Raji (cell line): ENCODE results near the gene HNRNPD.

Source experiments
- POLR2A ChIP-seq: IDR thresholded peaks from 2 replicates; pipeline ENCODE4 v1.6.1; 2011; ENCODE audit warnings: low read depth, low read length, control low read depth; ENCODE audit not compliant: insufficient read depth

Gene HNRNPD, protein sequence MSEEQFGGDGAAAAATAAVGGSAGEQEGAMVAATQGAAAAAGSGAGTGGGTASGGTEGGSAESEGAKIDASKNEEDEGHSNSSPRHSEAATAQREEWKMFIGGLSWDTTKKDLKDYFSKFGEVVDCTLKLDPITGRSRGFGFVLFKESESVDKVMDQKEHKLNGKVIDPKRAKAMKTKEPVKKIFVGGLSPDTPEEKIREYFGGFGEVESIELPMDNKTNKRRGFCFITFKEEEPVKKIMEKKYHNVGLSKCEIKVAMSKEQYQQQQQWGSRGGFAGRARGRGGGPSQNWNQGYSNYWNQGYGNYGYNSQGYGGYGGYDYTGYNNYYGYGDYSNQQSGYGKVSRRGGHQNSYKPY

DNA sequence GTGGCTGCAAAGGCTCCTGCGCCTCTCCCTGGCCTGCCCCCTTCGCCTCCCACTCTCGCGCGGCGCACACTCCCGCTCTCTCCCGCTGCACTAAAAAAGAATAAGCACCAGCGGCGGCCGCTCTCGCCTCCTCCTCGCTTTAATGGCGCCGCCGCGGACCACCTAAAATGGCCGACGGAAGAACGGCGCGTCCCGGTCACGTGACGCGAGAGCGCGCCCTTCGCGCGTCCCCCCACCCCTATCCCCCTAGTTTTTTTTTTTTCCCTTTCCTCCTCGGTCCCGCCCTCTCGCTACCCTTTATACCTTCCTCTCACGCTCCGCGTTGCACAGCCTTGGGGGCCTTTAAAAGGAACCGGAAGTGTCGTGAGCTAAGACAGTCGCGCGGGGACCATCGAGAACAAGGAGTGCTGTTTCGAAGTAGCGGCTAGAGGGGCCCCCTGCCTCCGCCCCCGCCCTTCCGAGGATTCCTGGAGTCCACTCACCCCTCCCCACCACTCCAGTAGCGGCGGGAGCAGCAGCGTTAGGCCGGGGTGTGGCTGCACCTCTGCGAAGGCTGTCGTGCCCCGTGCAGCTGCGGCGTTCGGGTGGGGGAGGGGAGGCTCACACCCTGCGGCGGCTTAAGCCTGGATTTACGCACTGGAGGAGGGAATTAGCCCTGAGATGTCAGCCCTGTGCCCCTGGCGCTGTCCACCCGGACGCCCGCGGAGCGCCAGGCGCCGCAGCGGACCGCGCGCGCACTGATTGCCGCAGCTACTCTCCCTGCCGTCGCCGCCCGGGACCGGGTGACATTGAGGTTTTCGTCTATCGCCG is at the start of gene HNRNPD:
Gene HNRNPD, minus strand, starts transcription at position 176 of the 810 bp plus-strand sequence. CDS start 313 bp downstream, outside the sequence.
- peak; percentile 72 for TF ChIP-seq POLR2A

DNA sequence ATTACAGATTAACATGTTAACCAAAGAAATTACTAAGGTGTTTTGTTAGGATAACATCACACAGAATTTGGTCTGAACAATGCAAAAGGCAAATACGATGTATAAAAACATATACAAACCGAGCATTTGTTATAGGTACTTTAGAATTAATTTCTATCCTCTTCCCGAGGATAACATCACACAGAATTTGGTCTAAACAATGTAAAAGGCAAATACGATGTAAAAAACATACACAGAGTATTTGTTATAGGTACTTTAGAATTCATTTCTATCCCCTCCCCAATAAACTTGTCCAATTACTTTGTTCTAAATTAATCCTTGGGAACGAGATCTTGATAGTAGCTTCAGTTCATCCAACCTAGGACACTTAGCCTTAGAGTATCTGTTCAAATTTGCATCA is 48.8 kb upstream of the HNRNPD start:
- TF ChIP-seq POLR2A = no peak

DNA sequence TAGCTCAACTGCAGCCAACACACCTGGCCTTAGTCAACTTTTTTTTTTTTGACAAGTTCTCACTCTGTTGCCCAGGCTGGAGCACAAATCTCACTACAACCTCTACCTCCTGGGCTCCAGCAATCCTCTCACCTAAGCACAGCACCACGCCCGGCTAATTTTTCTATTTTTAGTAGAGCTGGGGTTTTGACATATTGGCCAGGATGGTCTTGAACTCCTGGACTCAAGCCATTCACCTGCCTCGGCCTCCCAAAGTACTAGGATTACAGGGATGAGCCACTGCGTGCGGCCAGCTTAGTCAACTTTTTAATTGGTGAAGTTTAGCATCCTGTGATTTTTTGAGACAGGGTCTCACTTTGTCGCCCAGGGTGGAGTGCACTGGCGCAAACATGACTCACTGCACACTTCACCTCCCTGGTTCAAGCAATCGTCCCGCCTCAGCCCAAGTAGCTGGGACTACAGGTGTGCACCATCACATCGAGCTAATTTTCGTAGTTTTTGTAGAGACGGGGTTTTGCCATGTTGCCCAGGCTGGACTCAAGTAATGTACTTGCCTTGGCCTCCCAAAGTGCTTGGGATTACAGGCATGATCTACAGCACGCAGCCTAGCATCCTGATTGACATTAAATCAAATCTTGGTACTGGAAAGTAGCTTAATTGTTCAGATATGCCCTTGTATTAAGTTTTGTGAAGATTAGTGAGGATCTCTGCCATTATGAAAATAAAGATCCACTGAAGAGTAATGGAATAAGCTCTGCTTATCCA is 48.2 kb upstream of the HNRNPD start:
- TF ChIP-seq POLR2A = 0 out of 2 replicates have a peak, but pooled peaks have one; percentile 19

DNA sequence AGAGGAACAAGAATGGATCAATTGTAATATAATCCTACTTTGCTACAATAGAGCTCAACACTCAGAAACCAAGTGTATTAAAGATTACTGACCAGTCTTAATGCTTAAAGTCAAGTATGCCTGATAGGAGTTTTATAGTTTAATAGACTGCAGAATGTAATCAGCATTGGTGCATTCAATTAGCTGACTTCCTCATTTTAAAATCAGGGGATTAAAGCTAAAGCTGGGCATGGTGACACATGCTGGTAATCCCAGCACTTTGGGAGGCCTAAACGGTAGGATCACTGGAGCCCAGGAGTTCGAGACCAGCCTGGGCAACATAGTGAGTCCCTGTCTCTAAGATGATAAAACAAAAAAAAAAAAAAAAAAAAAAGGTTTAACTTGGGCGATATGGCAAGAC is 45.7 kb upstream of the HNRNPD start:
- TF ChIP-seq POLR2A = no peak

DNA sequence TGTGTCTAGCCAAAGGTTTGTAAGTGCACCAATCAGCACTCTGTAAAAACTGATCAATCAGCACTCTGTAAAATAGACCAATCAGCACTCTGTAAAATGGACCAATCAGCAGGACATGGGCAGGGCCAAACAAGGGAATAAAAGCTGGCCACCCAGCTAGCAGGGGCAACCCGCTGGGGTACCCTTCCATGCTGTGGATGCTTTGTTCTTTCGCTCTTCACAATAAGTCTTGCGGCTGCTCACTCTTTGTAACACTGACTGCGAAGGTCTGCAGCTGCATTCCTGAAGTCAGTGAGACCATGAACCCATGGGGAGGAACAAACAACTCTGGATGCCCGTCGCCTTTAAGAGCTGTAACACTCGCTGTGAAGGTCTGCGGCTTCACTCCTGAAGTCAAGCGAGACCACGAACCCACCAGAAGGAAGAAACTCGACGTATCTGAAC is 42.2 kb upstream of the HNRNPD start:
- no peak for TF ChIP-seq POLR2A

DNA sequence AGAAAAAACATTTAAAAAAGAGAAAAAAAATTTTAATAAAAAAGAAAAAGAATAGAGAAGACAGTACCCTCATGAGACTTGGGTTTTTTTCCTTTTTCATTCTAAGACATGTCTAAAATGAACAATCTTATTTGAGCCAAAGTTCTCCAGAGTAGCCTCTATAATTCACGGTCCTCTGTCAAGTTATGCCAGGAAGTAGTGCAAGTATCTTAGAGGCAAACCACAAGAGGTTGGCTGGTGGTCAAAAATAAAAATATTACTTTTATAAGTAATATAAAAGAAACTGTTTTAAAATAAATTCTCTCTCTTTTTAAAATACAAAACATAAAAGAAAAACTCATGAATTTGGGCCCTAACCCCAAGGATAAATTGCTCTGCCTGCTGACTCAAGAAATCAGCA is 29.9 kb upstream of the HNRNPD start:
- no peak for TF ChIP-seq POLR2A

DNA sequence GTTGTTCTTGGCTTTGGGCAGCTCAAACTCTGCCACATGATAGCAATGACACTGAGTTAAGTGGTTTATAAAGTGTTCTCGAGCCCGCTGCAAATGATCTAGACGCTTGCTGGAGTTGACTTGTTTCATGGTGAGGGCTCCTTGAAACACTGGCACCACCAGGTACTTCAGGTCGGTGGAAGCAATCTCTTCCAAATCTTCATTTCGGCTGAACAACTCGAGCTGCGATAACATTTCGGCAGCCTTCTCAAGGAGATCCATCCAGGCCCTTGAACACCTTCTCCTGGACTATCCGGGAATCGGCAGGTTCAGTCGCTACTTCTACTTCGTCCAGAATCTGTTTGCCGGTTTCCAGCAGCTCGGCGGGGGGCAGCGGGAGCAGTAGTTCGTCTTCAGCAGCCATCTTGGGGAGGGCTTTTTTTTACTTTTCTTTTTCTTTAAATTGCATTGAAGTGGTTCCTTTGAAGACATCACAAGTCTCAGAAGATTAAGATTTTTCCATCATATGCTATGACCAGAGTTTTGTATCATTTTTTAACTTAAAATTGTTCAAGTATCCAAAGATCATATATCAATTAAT is 28.5 kb upstream of the HNRNPD start:
- no peak for TF ChIP-seq POLR2A

DNA sequence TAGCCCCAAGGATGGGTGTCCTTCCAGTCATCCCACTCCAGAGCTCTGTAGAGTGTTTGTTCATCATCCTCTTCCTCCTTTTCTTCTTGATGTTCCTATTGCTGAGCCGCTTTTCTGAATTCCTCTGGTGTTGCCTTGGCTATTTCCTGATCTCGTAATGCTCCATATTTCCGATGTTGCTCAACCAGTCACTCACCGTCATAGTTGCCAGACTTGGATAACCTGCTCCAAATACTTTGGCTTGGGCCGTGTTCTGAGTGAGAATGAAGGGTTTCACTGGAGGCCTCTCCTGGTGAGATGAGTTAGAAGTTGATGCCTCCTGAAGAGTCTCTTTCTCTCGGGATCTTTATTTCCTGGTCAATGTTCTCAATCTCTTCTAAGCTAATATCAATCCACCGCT is 27.8 kb upstream of the HNRNPD start:
- TF ChIP-seq POLR2A = no peak

DNA sequence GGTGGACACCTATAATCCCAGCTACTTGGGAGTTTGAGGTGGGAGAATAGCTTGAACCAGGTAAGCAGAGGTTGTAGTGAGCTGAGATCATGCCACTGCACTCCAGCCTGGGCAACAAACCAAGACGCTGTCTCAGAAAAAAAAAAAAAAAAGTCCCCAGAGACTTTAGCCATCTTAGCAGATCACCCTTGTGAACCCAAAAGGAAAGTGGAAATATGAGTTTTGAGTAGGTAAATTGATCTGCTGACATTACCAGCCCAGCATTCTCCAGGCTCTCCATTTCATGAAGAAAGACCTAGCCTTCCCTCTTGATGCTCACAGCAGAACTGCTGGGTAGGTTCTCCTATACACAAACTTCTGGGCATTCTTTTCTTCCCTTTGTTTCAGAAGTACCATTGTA is 24.5 kb upstream of the HNRNPD start:
- TF ChIP-seq POLR2A = no peak

DNA sequence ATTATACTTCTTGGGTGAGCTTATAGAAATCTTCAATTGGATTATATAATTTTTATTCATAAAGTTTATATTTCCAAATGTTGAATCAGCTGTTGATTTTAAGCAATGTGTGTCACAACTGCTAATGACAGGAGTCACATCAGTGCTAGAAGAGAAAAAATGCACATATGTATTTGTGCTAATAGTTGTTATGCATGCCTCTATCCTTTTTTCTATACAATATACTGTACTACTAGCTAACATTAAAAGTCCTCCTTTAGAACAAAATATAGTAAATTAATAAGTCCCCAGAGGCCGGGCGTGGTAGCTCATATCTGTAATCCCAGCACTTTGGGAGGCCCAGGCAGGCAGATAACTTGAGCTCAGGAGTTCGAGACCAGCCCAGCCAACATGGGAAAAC is 23.7 kb upstream of the HNRNPD start:
- TF ChIP-seq POLR2A = no peak

DNA sequence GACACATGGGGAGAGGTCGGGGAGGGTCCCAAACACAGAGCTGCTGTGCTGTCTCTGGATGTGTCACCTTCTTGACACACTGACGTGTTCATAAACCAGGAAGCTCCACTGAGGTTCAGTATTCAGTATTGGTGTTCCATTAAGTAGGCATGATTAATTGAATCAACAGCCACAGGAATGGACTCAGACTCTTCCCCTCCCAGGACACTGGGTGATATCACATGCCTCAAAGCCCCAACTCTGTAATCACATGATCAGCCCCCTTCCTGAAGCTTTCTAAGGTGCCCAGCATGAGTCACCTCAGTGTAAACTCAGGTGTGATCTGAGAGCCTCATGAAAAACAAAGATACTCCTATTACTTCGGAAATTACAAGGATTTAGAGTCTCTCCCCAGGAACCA is 21.1 kb upstream of the HNRNPD start:
- no peak for TF ChIP-seq POLR2A

DNA sequence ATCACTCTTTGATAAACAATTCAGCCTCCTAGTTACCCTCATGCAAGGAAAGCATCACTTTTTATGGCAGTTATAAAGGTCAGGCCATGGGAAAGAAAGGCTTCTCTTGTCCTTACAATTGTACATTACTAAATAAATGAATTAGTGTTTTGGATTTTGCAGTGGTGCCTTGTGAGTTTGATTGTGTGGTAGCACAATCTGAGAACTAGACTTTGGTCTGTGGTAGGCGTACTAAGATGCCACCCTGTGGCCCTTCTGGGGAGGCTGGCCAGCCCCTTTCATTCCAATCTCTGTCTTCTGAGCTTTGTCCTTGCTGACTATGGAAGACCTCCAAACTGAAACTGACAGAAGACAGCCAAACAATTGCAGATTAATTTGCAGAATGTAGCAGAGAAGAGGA is 14.6 kb upstream of the HNRNPD start:
- no peak for TF ChIP-seq POLR2A

DNA sequence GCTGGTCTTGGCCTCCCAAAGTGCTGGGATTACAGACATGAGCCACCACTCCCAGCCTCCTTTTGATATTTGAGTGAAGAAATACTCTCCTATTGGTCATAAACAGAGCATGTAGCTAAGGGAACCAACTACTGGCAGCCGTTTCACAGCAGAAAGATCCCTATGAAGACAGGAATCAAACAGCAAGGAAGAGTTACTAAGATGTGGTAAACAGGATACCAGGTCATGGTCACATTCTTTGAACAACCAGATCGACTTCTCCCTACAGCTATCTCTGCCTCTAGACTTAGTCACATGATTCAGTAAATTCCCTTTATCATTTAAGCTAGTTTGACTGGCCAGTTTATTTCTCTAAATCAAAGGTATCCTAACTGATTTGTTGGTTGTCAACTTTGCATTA is 9.0 kb upstream of the HNRNPD start:
- no peak for TF ChIP-seq POLR2A

DNA sequence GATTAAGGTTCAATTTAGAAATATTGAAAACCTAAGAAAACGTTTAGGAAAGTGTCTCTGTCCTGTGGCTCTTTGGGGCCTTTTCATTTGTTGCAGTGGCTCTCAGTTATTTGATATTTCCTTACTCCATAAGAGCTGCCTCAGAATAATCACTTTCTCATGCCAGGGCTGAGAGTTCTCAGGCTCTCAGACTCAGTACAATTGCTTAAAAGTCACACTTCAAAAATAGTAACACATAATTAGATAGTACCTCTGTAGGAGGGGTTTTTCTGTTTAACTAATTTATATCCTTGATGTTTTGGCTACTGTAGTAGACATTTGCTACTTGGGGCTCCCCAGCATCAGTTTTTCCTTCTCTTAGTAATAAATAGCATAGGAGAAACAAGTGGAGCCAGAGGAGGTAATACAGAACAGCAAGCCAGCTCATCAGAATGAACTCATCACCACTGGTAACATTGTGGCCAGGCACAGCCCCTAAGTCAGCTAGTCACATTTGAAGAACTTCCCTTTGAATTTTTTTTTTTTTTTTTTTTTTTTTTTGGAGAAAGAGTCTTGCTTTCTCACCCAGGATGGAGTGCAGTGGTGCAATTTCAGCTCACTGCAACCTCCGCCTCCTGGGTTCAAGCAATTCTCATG is 8.0 kb upstream of the HNRNPD start:
- TF ChIP-seq POLR2A = no peak

DNA sequence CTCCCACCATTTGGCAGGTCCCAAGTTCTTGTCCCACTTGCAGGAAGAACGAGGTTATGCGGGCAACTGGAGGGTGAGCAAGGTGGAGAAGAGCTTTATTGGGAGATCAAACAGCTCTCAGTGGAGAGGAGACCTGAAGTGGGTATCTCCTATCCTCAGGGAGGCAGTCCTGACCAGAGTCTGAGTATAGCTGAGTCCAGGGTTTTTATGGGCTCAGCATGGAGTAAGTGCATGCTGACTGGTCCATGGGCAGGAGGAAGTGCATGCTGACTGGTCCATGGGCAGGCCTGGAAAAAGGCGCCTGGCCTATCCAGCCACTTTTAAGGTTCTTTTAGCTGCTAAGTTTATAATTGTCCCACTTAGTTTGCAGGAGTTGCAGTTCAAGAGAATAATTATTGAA is 7.4 kb upstream of the HNRNPD start:
- TF ChIP-seq POLR2A = no peak
